CD4-positive, CD25-positive, alpha-beta regulatory T cell (primary cell): ENCODE measurements around the gene MYO10. TPM values are rescaled to one million over a fixed set of nuclear protein-coding genes. Genes with fewer than 3 reads are reported as not detected.
"Not testable (repeated sequence)": the region's sequence is repeated elsewhere in the genome, so short reads cannot be mapped to it uniquely, and the experiment has no call there.

Experiments used
- ATAC-seq, 2 donors: fragments of 150-1000 bp; cut with Tn5 transposase; one replicate each; pipeline ENCODE4 v1.10.0; 2021; ENCODE audit warnings: low read depth in 2 of 2, moderate number of reproducible peaks in 2 of 2, moderate library complexity in 1 of 2
- DNase-seq, 3 donors: peaks; one replicate each; pipeline versions ENCODE4 v3.0.0 to v3.0.0-alpha.2; 2012 to 2022; ENCODE audit warnings: mixed read lengths in 1 of 3
- H3K27ac ChIP-seq: one replicate; pipeline ENCODE4 v1.7.0; 2013; ENCODE audit warnings: mild to moderate bottlenecking, low read length; ENCODE audit not compliant: insufficient read depth, poor library complexity, severe bottlenecking
- H3K27me3 ChIP-seq: one replicate; pipeline ENCODE4 v1.7.0; 2013; ENCODE audit warnings: low read length; ENCODE audit not compliant: control insufficient read depth, insufficient read depth
- H3K36me3 ChIP-seq: one replicate; pipeline ENCODE4 v1.7.0; 2013; ENCODE audit warnings: mild to moderate bottlenecking, low read length, moderate library complexity; ENCODE audit not compliant: control insufficient read depth, insufficient read depth
- H3K4me1 ChIP-seq: 2 replicates; pipeline ENCODE4 v1.7.0; 2013; ENCODE audit warnings: mild to moderate bottlenecking, low read length; ENCODE audit not compliant: insufficient read depth, control insufficient read depth, poor library complexity, severe bottlenecking
- H3K4me3 ChIP-seq: one replicate; pipeline ENCODE4 v1.7.0; 2013; ENCODE audit warnings: low read depth, mild to moderate bottlenecking, low read length, moderate library complexity
- H3K9me3 ChIP-seq, 2 experiments: 1 replicate in 1 of 2; 2 replicates in 1 of 2; pipeline ENCODE4 v1.7.0; 2013; ENCODE audit warnings: low read length in 2 of 2, mild to moderate bottlenecking in 1 of 2, moderate library complexity in 1 of 2; ENCODE audit not compliant: control insufficient read depth in 2 of 2
- H3K27ac Mint-ChIP-seq, 3 donors: one replicate each; pipeline ENCODE4 v1.8.0; 2020 to 2022; ENCODE audit warnings: mild to moderate bottlenecking in 3 of 3, mixed read lengths in 3 of 3, moderate library complexity in 2 of 3
- H3K27me3 Mint-ChIP-seq: one replicate; pipeline ENCODE4 v1.8.0; 2022; ENCODE audit warnings: mild to moderate bottlenecking, mixed read lengths
- H3K36me3 Mint-ChIP-seq: one replicate; pipeline ENCODE4 v1.8.0; 2020; ENCODE audit warnings: mixed read lengths
- H3K4me1 Mint-ChIP-seq, 4 donors: one replicate each; pipeline ENCODE4 v1.8.0; 2020 to 2022; ENCODE audit warnings: mixed read lengths in 4 of 4, mild to moderate bottlenecking in 1 of 4
- H3K4me3 Mint-ChIP-seq, 4 donors: one replicate each; pipeline ENCODE4 v1.8.0; 2020 to 2022; ENCODE audit warnings: mild to moderate bottlenecking in 4 of 4, mixed read lengths in 4 of 4, moderate library complexity in 3 of 4
- H3K9me3 Mint-ChIP-seq, 7 donors: one replicate each; pipeline ENCODE4 v1.8.0; 2020 to 2022; ENCODE audit warnings: mixed read lengths in 7 of 7, mild to moderate bottlenecking in 3 of 7, moderate library complexity in 2 of 7
- polyA plus RNA-seq, 4 donors: library from polyadenylated mRNA; unstranded; fragments of 300-500 nt; fragmentation: Illumina TruSeq; gene quantifications; one replicate each; pipeline ENCODE4 v1.2.3, GENCODE V29; 2021
- total RNA-seq: library from RNA; stranded (reverse); gene quantifications from one replicate; pipeline ENCODE4 v1.2.3, GENCODE V29; 2022

Gene MYO10
- total and polyA plus RNA-seq, 5 donors from 2014 or later: 0.01 to 0.05 (median 0.02) TPM; not detected in 1

- DNase-seq, H3K9me3 Mint-ChIP-seq, H3K27ac ChIP-seq, H3K36me3 Mint-ChIP-seq, H3K27me3 ChIP-seq, H3K36me3 ChIP-seq, H3K27ac Mint-ChIP-seq, H3K4me1 ChIP-seq, ATAC-seq, H3K4me1 Mint-ChIP-seq, H3K4me3 Mint-ChIP-seq, H3K9me3 ChIP-seq, H3K4me3 ChIP-seq: not testable (repeated sequence)
- H3K27me3 Mint-ChIP-seq: peaks cover 36% of the 10 kb centered on the region
These were observed 197.7 kb downstream of the MYO10 start for GRCh38 chr5:16738393-16738792.

DNA sequence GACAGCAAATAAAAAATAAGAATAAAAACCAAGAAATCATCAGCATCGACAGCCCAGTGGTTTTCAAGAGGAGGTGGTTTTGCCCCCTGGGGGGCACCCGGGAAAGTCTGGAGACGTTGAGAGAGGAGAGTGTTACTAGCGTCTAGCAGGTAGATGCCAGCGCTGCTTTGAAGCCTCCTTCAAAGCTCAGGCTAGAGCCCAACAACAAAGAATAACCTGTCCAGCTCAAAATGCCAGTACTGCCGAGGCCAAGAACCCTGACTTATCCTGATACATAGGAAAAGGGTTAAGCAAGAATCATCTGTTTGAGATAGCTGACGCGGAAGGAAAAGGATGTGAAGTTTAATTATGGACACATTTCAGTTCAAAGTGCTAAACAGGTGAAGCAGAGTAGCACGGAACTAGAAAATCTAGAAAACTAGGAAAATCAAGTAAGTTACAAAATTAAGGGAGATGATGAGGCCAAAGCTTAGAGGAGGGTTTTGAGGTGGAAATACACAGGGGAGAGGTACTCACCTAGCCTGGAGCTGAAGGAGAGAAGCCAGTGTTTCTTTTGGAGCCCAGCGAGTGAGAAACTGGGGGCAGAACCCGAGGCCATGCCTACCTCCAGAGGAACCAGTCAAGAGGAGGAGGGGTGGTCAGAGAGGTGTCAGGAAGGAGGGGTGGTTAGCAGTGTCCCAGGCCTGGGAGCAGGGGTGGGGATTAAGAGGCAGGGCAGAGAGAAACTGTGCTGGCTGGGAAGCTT lies 198.3 kb downstream of the MYO10 start:
- Mint-ChIP-seq H3K9me3 (no peaks in the 10 kb centered on the region), H3K27me3 (peaks cover 36% of the 10 kb centered on the region), H3K4me3 (no peak overlapping the region), H3K4me1 (peaks cover 0 to 3% (median 0%) of the 10 kb centered on the region in 4 donors), H3K27ac (no peak overlapping the region), H3K36me3 (no peaks in the 10 kb centered on the region)
- Histone ChIP-seq H3K4me3 (no peak overlapping the region), H3K27me3 (peaks cover 7% of the 10 kb centered on the region), H3K9me3 (no peaks in the 10 kb centered on the region), H3K27ac (no peak overlapping the region), H3K4me1 (no peaks in the 10 kb centered on the region), H3K36me3 (no peaks in the 10 kb centered on the region)
- ATAC-seq (no peak), DNase-seq (no peak)

- no peak for ATAC-seq
- Mint-ChIP-seq H3K36me3 (no peaks in the 10 kb centered on the region), H3K27me3 (peaks cover 35% of the 10 kb centered on the region), H3K9me3 (no peaks in the 10 kb centered on the region), H3K27ac (no peak overlapping the region), H3K4me1 (peaks cover 0 to 3% (median 0%) of the 10 kb centered on the region in 4 donors), H3K4me3 (peak overlapping the region in 1 of 4 donors; percentile 39)
- H3K9me3 ChIP-seq: no peaks in the 10 kb centered on the region
- DNase-seq: no peak
- no peak overlapping the region for H3K4me3 ChIP-seq
- no peaks in the 10 kb centered on the region for H3K36me3 ChIP-seq
- no peak overlapping the region for H3K27ac ChIP-seq
- H3K27me3 ChIP-seq: peaks cover 7% of the 10 kb centered on the region
- no peaks in the 10 kb centered on the region for H3K4me1 ChIP-seq
These were observed 198.9 kb downstream of the MYO10 start for GRCh38 chr5:16737209-16737608.

DNA sequence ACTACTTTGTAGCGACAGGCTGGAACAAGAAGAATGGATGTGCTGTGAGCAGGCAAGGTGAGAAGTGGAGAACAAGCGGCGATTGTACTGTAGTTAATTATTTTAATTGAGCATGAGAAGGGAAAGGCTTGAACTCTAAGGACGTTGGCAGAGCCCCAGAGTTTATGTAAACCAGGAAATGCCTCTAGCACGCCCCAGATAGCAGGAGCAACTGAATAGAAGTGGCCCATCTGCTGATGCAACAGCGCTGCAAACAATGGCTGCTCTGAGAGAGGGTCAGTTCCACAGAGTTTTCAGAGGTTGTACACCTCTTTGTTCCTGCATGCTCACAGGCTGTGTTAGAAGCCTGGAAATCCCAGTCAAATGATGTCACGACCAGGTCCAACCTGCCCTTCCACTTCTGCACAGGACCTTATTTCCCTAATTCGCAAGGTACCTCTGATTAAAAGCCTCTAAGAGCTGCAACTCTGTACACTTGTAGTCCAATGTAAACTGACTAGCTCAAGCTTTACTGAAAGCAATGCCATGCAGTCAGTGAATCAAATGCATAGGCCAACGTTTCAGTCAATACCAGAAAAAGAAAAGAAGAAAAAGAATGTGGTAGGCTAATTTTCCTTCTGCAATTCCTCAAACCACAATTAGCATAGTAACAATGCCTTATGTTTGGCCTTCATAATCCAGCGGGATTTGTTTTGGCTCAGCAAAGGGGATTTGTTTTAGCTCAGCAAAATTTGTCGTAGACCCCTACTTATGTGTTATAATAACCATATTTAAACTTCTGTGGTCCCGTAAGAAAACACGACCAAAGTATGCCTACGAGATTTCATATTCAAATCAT lies 199.7 kb downstream of the MYO10 start:
- H3K4me3 ChIP-seq: no peak overlapping the region
- H3K27me3 Mint-ChIP-seq: peaks cover 30% of the 10 kb centered on the region
- H3K27ac ChIP-seq: no peak overlapping the region

GRCh38 chr5:16735101-16736060 lies 200.7 kb downstream of the MYO10 start:
- Histone ChIP-seq H3K27ac (no peak overlapping the region), H3K27me3 (peaks cover 6% of the 10 kb centered on the region), H3K9me3 (no peaks in the 10 kb centered on the region), H3K36me3 (no peaks in the 10 kb centered on the region), H3K4me3 (no peak overlapping the region), H3K4me1 (no peaks in the 10 kb centered on the region)
- ATAC-seq (no peak), DNase-seq (no peak)
- Mint-ChIP-seq H3K4me1 (peaks cover 0 to 3% (median 0%) of the 10 kb centered on the region in 4 donors), H3K4me3 (no peak overlapping the region), H3K27ac (no peak overlapping the region), H3K9me3 (peaks cover 0 to 2% (median 0%) of the 10 kb centered on the region in 7 donors), H3K36me3 (no peaks in the 10 kb centered on the region), H3K27me3 (peaks cover 24% of the 10 kb centered on the region)

More for the DNA sequence above, 199.7 kb downstream of the MYO10 start:
- no peak for DNase-seq
- Mint-ChIP-seq H3K4me1 (peaks cover 0 to 3% (median 0%) of the 10 kb centered on the region in 4 donors), H3K4me3 (no peak overlapping the region), H3K36me3 (no peaks in the 10 kb centered on the region), H3K9me3 (no peaks in the 10 kb centered on the region), H3K27ac (no peak overlapping the region)
- H3K36me3 ChIP-seq: no peaks in the 10 kb centered on the region
- peaks cover 7% of the 10 kb centered on the region for H3K27me3 ChIP-seq
- no peaks in the 10 kb centered on the region for H3K4me1 ChIP-seq
- no peak for ATAC-seq
- no peaks in the 10 kb centered on the region for H3K9me3 ChIP-seq

DNA sequence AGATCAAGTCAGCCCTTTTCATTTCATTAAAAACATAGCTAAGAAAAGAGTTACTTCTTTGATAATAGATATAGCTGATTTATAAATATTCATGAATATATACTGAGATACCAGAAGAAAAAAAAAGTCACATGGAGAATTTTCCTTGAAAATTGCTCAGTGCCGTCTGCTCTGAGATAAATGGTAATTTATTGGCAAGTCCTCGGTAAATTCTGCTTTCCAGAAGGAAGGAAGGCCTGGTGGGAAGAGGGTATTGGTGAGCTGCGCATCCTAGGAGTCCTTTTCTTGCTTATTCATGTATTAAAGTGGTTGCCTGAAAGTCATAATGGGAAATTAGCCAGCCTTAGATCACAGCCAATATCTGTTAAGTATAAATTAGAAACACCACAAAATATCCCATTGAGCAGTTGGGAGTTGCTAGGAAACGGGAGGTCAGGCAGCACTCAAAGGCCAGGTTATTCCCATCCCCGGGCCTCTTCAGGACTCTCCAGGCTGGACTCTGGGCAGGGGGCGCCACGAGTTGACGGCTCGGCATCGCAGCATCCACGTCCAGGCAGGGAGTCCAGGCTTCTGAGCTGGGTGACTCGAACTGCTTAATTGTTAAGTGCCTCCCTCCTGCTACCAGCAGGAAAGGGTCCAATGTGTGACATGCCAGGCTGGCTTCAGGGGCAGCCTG lies 202.6 kb downstream of the MYO10 start:
- Mint-ChIP-seq H3K4me1 (peaks cover 0 to 3% (median 0%) of the 10 kb centered on the region in 4 donors), H3K4me3 (no peak overlapping the region), H3K27me3 (peaks cover 21% of the 10 kb centered on the region), H3K36me3 (no peaks in the 10 kb centered on the region), H3K27ac (no peak overlapping the region), H3K9me3 (peaks cover 0 to 2% (median 0%) of the 10 kb centered on the region in 7 donors)
- ATAC-seq (no peak), DNase-seq (no peak)
- no peak overlapping the region for H3K27ac ChIP-seq
- no peaks in the 10 kb centered on the region for H3K36me3 ChIP-seq
- no peaks in the 10 kb centered on the region for H3K9me3 ChIP-seq
- H3K4me1 ChIP-seq: no peaks in the 10 kb centered on the region
- H3K27me3 ChIP-seq: peaks cover 4% of the 10 kb centered on the region
- no peak overlapping the region for H3K4me3 ChIP-seq

DNA sequence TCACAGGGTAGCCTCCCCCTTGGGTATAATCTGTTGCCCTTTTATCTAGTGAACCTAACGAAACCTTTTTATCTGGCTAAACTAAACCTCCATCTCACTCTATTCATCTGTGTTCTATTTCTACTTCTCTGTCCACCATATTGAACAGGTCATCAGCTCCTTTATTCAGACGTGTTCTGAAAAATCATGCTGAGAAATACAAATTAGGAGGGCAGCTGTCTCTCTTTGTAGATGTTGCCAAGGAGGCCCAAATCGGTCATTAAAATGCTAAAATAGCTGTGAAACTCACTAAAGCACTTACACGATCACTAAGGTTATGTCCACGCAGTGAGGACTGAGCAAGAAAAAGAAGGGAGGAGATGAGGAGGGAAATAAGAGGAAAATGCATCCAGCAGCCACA lies 203.7 kb downstream of the MYO10 start:
- Mint-ChIP-seq H3K27me3 (peaks cover 12% of the 10 kb centered on the region), H3K36me3 (no peaks in the 10 kb centered on the region), H3K4me3 (no peak overlapping the region), H3K27ac (no peak overlapping the region), H3K9me3 (peaks cover 0 to 2% (median 0%) of the 10 kb centered on the region in 7 donors), H3K4me1 (no peaks in the 10 kb centered on the region)
- no peaks in the 10 kb centered on the region for H3K36me3 ChIP-seq
- no peak overlapping the region for H3K27ac ChIP-seq
- ATAC-seq: no peak
- H3K27me3 ChIP-seq: peaks cover 3% of the 10 kb centered on the region
- H3K9me3 ChIP-seq: no peaks in the 10 kb centered on the region
- H3K4me3 ChIP-seq: no peak overlapping the region
- no peaks in the 10 kb centered on the region for H3K4me1 ChIP-seq
- no peak for DNase-seq
